ENCODE data around the gene PDE4D. TPM values are rescaled to one million over a fixed set of nuclear protein-coding genes. Genes with fewer than 3 reads are reported as not detected.

The PDE4D gene
- total RNA-seq, 1 donor from 2014 or later = 11.8 TPM

- Mint-ChIP-seq H3K4me1 (no peaks in the 10 kb centered on the region), H3K9me3 (no peaks in the 10 kb centered on the region), H3K4me3 (no peak overlapping the region), H3K27ac (ENCODE audit: unreplicated experiment) (no peak overlapping the region), H3K36me3 (ENCODE audit: low read depth) (no peaks in the 10 kb centered on the region), H3K27me3 (ENCODE audit: low read depth) (peaks cover 12% of the 10 kb centered on the region)
- DNase-seq (ENCODE audit: low read depth, low spot score) = no peak
- no peak for TF ChIP-seq CTCF (conservative IDR thresholded peaks at IDR 0.05)
Measured at GRCh38 chr5:59842999-59843398, 50.5 kb downstream of the PDE4D start.

- H3K4me1 Mint-ChIP-seq = no peaks in the 10 kb centered on the region
- peaks cover 15% of the 10 kb centered on the region for H3K27me3 Mint-ChIP-seq (ENCODE audit: low read depth)
- no peak overlapping the region for H3K27ac Mint-ChIP-seq (ENCODE audit: unreplicated experiment)
- no peak for TF ChIP-seq CTCF (conservative IDR thresholded peaks at IDR 0.05)
- H3K9me3 Mint-ChIP-seq = no peaks in the 10 kb centered on the region
- H3K4me3 Mint-ChIP-seq = no peak overlapping the region
- H3K36me3 Mint-ChIP-seq (ENCODE audit: low read depth) = no peaks in the 10 kb centered on the region
- DNase-seq (ENCODE audit: low read depth, low spot score) = no peak
Measured at GRCh38 chr5:59840200-59840601, 53.3 kb downstream of the PDE4D start.

- Mint-ChIP-seq H3K36me3 (ENCODE audit: low read depth) (no peaks in the 10 kb centered on the region), H3K4me1 (no peaks in the 10 kb centered on the region), H3K4me3 (no peak overlapping the region), H3K27me3 (ENCODE audit: low read depth) (peaks cover 15% of the 10 kb centered on the region), H3K9me3 (no peaks in the 10 kb centered on the region), H3K27ac (ENCODE audit: unreplicated experiment) (no peak overlapping the region)
- no peak for DNase-seq (ENCODE audit: low read depth, low spot score)
- no peak for TF ChIP-seq CTCF (conservative IDR thresholded peaks at IDR 0.05)
Measured at GRCh38 chr5:59838989-59839388, 54.5 kb downstream of the PDE4D start.

GRCh38 chr5:59838067-59838466 is 55.5 kb downstream of the PDE4D start:
- H3K27ac Mint-ChIP-seq (ENCODE audit: unreplicated experiment) = no peak overlapping the region
- no peak overlapping the region for H3K4me3 Mint-ChIP-seq
- no peak for DNase-seq (ENCODE audit: low read depth, low spot score)
- H3K36me3 Mint-ChIP-seq (ENCODE audit: low read depth) = no peaks in the 10 kb centered on the region
- no peak for TF ChIP-seq CTCF (conservative IDR thresholded peaks at IDR 0.05)
- H3K4me1 Mint-ChIP-seq = no peaks in the 10 kb centered on the region
- H3K9me3 Mint-ChIP-seq = no peaks in the 10 kb centered on the region
- H3K27me3 Mint-ChIP-seq (ENCODE audit: low read depth) = peaks cover 15% of the 10 kb centered on the region

- Mint-ChIP-seq H3K27me3 (ENCODE audit: low read depth) (peaks cover 18% of the 10 kb centered on the region), H3K4me3 (no peak overlapping the region), H3K4me1 (no peaks in the 10 kb centered on the region), H3K27ac (ENCODE audit: unreplicated experiment) (no peak overlapping the region), H3K36me3 (ENCODE audit: low read depth) (no peaks in the 10 kb centered on the region), H3K9me3 (no peaks in the 10 kb centered on the region)
- DNase-seq (ENCODE audit: low read depth, low spot score) = no peak
- no peak for TF ChIP-seq CTCF (conservative IDR thresholded peaks at IDR 0.05)
Measured at GRCh38 chr5:59837071-59837470, 56.5 kb downstream of the PDE4D start.

GRCh38 chr5:59835800-59836199 is 57.7 kb downstream of the PDE4D start:
- Mint-ChIP-seq H3K36me3 (ENCODE audit: low read depth) (no peaks in the 10 kb centered on the region), H3K27me3 (ENCODE audit: low read depth) (peaks cover 11% of the 10 kb centered on the region), H3K27ac (ENCODE audit: unreplicated experiment) (no peak overlapping the region), H3K9me3 (no peaks in the 10 kb centered on the region), H3K4me1 (no peaks in the 10 kb centered on the region), H3K4me3 (no peak overlapping the region)
- TF ChIP-seq CTCF (conservative IDR thresholded peaks at IDR 0.05) = no peak
- DNase-seq (ENCODE audit: low read depth, low spot score) = no peak
